Measurements from ENCODE around the gene TXNDC16. TPM values are rescaled to one million over a fixed set of nuclear protein-coding genes. Genes with fewer than 3 reads are reported as not detected.
A peak's percentile ranks its signal among the peaks of the same experiment; 100 is the strongest.

TXNDC16 gene
- total and polyA plus RNA-seq, 9 of the 15 experiments (the other 6 are each of a cell fraction or from before 2014, with no cell fraction given), result 1.8 to 6.2 (median 4.9) TPM

- TF ChIP-seq THAP12 (CRISPR knock-in tag; IDR thresholded peaks at IDR 0.05) (no peak), ZNF445 (CRISPR knock-in tag; IDR thresholded peaks at IDR 0.05; ENCODE audit: low read depth) (no peak), NONO (IDR thresholded peaks at IDR 0.05; ENCODE audit: low read depth in 2 of 2, low read length in 1 of 2) (no peak), PHB2 (IDR thresholded peaks at IDR 0.05; ENCODE audit: low read depth) (no peak), DACH1 (IDR thresholded peaks at IDR 0.05; ENCODE audit: partially characterized antibody) (no peak), BRD9 (IDR thresholded peaks at IDR 0.05; ENCODE audit: low read depth, partially characterized antibody) (no peak), POU5F1 (IDR thresholded peaks at IDR 0.05; ENCODE audit: borderline replicate concordance, low read depth, low read length, partially characterized antibody) (no peak), XRCC4 (IDR thresholded peaks at IDR 0.05; ENCODE audit: extremely low read depth, insufficient read depth, insufficient read length) (no peak), CTCF (IDR thresholded peaks at IDR 0.05 in 2 of 3, conservative IDR thresholded peaks at IDR 0.05 in 1 of 3; ENCODE audit: insufficient read depth in 2 of 3, low read depth in 1 of 3, low read length in 3 of 3) (peak in 2 of 3 experiments; percentile 15 to 34; a peak in 2 of 6 replicates), TAL1 (IDR thresholded peaks at IDR 0.05) (peak; percentile 52), MEIS2 (IDR thresholded peaks at IDR 0.05; ENCODE audit: partially characterized antibody) (no peak), KAT7 (CRISPR knock-in tag; IDR thresholded peaks at IDR 0.05; ENCODE audit: borderline replicate concordance) (no peak), ETV6 (IDR thresholded peaks at IDR 0.05; ENCODE audit: borderline replicate concordance in 1 of 2, low read depth in 2 of 2, low read length in 1 of 2) (no peak), ETV6 (CRISPR knock-in tag; IDR thresholded peaks at IDR 0.05; ENCODE audit: borderline replicate concordance) (no peak), SOX6 (IDR thresholded peaks at IDR 0.05) (peak; percentile 48), HES1 (IDR thresholded peaks at IDR 0.05; ENCODE audit: low read depth) (no peak), JUND (IDR thresholded peaks at IDR 0.05; ENCODE audit: borderline replicate concordance, low read depth, low read length) (peak; percentile 32; the same call in 1 of the 2 replicates), JUND (tag; IDR thresholded peaks at IDR 0.05; ENCODE audit: borderline replicate concordance, low read depth, low read length) (no peak), E2F5 (CRISPR knock-in tag; IDR thresholded peaks at IDR 0.05) (no peak), ZNF507 (tag; conservative IDR thresholded peaks at IDR 0.05) (no peak), ZKSCAN8 (CRISPR knock-in tag; IDR thresholded peaks at IDR 0.05) (peak; percentile 64; the same call in 1 of the 2 replicates), ZC3H8 (IDR thresholded peaks at IDR 0.05) (no peak), PKNOX1 (IDR thresholded peaks at IDR 0.05) (no peak), ZZZ3 (IDR thresholded peaks at IDR 0.05) (no peak)
Observed at GRCh38 chr14:52547526-52547925, 4.8 kb downstream of the TXNDC16 start (continued).

Data from K562 (cell line).